Ishikawa (cell line): Measurements from ENCODE around the gene PDE3A.

Experiments
- NFIC ChIP-seq: IDR thresholded peaks from 2 replicates; pipeline ENCODE4 v1.6.1; 2012
- RAD21 ChIP-seq: IDR thresholded peaks from 2 replicates; pipeline ENCODE4 v1.6.1; 2012; ENCODE audit warnings: low read depth
- REST ChIP-seq: IDR thresholded peaks from 2 replicates; pipeline ENCODE4 v1.6.1; 2012; ENCODE audit warnings: low read depth, mild to moderate bottlenecking
- YY1 ChIP-seq: IDR thresholded peaks from 2 replicates; pipeline ENCODE4 v1.6.1; 2012; ENCODE audit warnings: low read depth

GRCh38 chr12:20443792-20444191, 75.5 kb downstream of the PDE3A start:
- TF ChIP-seq RAD21 (no peak), YY1 (no peak), NFIC (no peak), REST (no peak)
